ENCODE results near the gene ETF1. TPM values are rescaled to one million over a fixed set of nuclear protein-coding genes. Genes with fewer than 3 reads are reported as not detected.

The ETF1 gene
- total and polyA plus RNA-seq, 3 experiments from 2014 or later = 29.4 to 246 (median 239) TPM

DNA sequence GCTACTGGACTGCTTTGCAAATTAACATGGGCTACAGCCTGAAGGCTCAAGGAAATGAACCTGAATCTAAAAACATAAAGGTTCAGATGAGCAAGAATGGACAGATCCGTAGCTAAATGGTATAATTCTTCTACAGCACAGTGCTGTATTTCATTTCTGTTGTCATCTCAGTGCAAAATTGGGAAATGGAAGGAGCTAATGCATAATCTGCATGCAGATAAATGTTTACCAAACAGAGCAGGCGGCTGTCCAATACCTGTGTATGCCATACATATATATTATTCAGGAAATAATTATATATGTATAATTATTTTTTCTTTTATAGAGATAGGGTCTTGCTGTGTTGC is 36.5 kb upstream of the ETF1 start:
- Mint-ChIP-seq H3K27ac (peak overlapping the region in 4 of 8 donors; percentile 6 to 65 (median 36)), H3K4me1 (peaks cover 11 to 19% (median 15%) of the 10 kb centered on the region in 3 donors), H3K4me3 (peak overlapping the region in 1 of 7 donors; percentile 44), H3K36me3 (peaks cover 0 to 13% (median 0%) of the 10 kb centered on the region in 3 donors), H3K27me3 (peaks cover 0 to 5% of the 10 kb centered on the region in 2 donors), H3K9me3 (peaks cover 0 to 1% (median 0%) of the 10 kb centered on the region in 5 donors)
- H3K9me3 ChIP-seq (ENCODE audit: low read length) = no peaks in the 10 kb centered on the region
- ChIA-PET CTCF (interaction anchor here (0.7 to 1.5 kb wide), 19 partner anchors 12 to 683 kb away, joined by 3 to 7 read pairs (median 3); partner anchors contain the start of genes BRD8, CTNNA1, ETF1 and KIF20A), POLR2A (interaction anchor here (0.6 kb wide), 2 partner anchors 14 to 976 kb away, joined by 3 to 4 read pairs; no protein-coding TSS in a partner anchor)
- DNase-seq = no peak
- H3K4me1 ChIP-seq (ENCODE audit: insufficient read depth, low read length) = peaks cover 6% of the 10 kb centered on the region
- H3K27ac ChIP-seq (ENCODE audit: low read depth, low read length) = no peak overlapping the region
- H3K36me3 ChIP-seq (ENCODE audit: insufficient read depth, low read length) = no peaks in the 10 kb centered on the region
- H3K4me3 ChIP-seq (ENCODE audit: low read length) = no peak overlapping the region
- H3K27me3 ChIP-seq (ENCODE audit: insufficient read depth, low read length, poor library complexity, severe bottlenecking) = no peaks in the 10 kb centered on the region

GRCh38 chr5:138577452-138577851 is 34.4 kb upstream of the ETF1 start:
- ChIA-PET CTCF (interaction anchor here (1.4 to 4.5 kb wide), 2 partner anchors 34 to 389 kb away, joined by 4 to 26 read pairs; partner anchors contain the start of gene ETF1), POLR2A (interaction anchor here (0.7 kb wide), 1 partner anchor 185 kb away, joined by 3 read pairs; no protein-coding TSS in a partner anchor)
- peak overlapping the region in 2 of 7 donors; percentile 9 to 72 for H3K4me3 Mint-ChIP-seq

GRCh38 chr5:138575194-138576015 is 32.4 kb upstream of the ETF1 start, which contains the start of gene HSPA9:
Gene HSPA9, minus strand, starts transcription at chr5:138575401. Its CDS starts 83 bp downstream, at chr5:138575318.
- H3K27me3 Mint-ChIP-seq = peaks cover 0 to 5% of the 10 kb centered on the region in 2 donors
- peaks cover 28 to 50% (median 34%) of the 10 kb centered on the region in 3 donors for H3K4me1 Mint-ChIP-seq
- peak; percentile 93 to 98 (median 98) for DNase-seq
- peak within 1 kb of the TSS; percentile 86 to 98 (median 98) for H3K4me3 Mint-ChIP-seq
- ChIA-PET CTCF (interaction anchor here (0.9 to 4.5 kb wide), 8 partner anchors 9 to 718 kb away, joined by 3 to 26 read pairs (median 4); partner anchors contain the start of genes ETF1 and MATR3), POLR2A (interaction anchor here (0.6 to 2.6 kb wide), 14 partner anchors 9 to 1516 kb away, joined by 3 to 60 read pairs (median 4); partner anchors contain the start of genes DNAJC18, EGR1, ETF1 and KDM3B)
- peaks cover 0 to 1% (median 0%) of the 10 kb centered on the region in 5 donors for H3K9me3 Mint-ChIP-seq
- Histone ChIP-seq H3K27ac (ENCODE audit: low read depth, low read length) (peak within 1 kb of the TSS; percentile 100), H3K4me3 (ENCODE audit: low read length) (peak within 1 kb of the TSS; percentile 97), H3K4me1 (ENCODE audit: insufficient read depth, low read length) (peaks cover 29% of the 10 kb centered on the region), H3K9me3 (ENCODE audit: low read length) (no peaks in the 10 kb centered on the region), H3K36me3 (ENCODE audit: insufficient read depth, low read length) (peaks cover 32% of the 10 kb centered on the region), H3K27me3 (ENCODE audit: insufficient read depth, low read length, poor library complexity, severe bottlenecking) (no peaks in the 10 kb centered on the region)
- peak within 1 kb of the TSS; percentile 100 for H3K27ac Mint-ChIP-seq
- peaks cover 0 to 50% (median 8%) of the 10 kb centered on the region in 3 donors for H3K36me3 Mint-ChIP-seq

More at GRCh38 chr5:138577452-138577851, 34.4 kb upstream of the ETF1 start:
- Histone ChIP-seq H3K9me3 (ENCODE audit: low read length) (no peaks in the 10 kb centered on the region), H3K27me3 (ENCODE audit: insufficient read depth, low read length, poor library complexity, severe bottlenecking) (no peaks in the 10 kb centered on the region), H3K4me1 (ENCODE audit: insufficient read depth, low read length) (peaks cover 23% of the 10 kb centered on the region), H3K4me3 (ENCODE audit: low read length) (no peak overlapping the region), H3K27ac (ENCODE audit: low read depth, low read length) (no peak overlapping the region), H3K36me3 (ENCODE audit: insufficient read depth, low read length) (peaks cover 13% of the 10 kb centered on the region)
- Mint-ChIP-seq H3K36me3 (peaks cover 0 to 30% (median 3%) of the 10 kb centered on the region in 3 donors), H3K4me1 (peaks cover 24 to 36% (median 29%) of the 10 kb centered on the region in 3 donors), H3K27me3 (peaks cover 0 to 5% of the 10 kb centered on the region in 2 donors), H3K9me3 (peaks cover 0 to 1% (median 0%) of the 10 kb centered on the region in 5 donors), H3K27ac (peak overlapping the region in 4 of 8 donors; percentile 36 to 74 (median 58))
- no peak for DNase-seq

- H3K9me3 Mint-ChIP-seq = peaks cover 0 to 1% (median 0%) of the 10 kb centered on the region in 5 donors
- H3K4me3 ChIP-seq (ENCODE audit: low read length) = peak overlapping the region; percentile 97
- H3K4me1 ChIP-seq (ENCODE audit: insufficient read depth, low read length) = peaks cover 33% of the 10 kb centered on the region
- H3K27ac Mint-ChIP-seq = peak overlapping the region; percentile 100
- H3K27me3 Mint-ChIP-seq = peaks cover 0 to 5% of the 10 kb centered on the region in 2 donors
- H3K36me3 ChIP-seq (ENCODE audit: insufficient read depth, low read length) = peaks cover 38% of the 10 kb centered on the region
- H3K4me1 Mint-ChIP-seq = peaks cover 31 to 55% (median 39%) of the 10 kb centered on the region in 3 donors
- H3K27ac ChIP-seq (ENCODE audit: low read depth, low read length) = peak overlapping the region; percentile 100
- peak overlapping the region; percentile 86 to 98 (median 98) for H3K4me3 Mint-ChIP-seq
- peaks cover 0 to 57% (median 11%) of the 10 kb centered on the region in 3 donors for H3K36me3 Mint-ChIP-seq
- no peaks in the 10 kb centered on the region for H3K27me3 ChIP-seq (ENCODE audit: insufficient read depth, low read length, poor library complexity, severe bottlenecking)
- no peak for DNase-seq
- CTCF ChIA-PET = interaction anchor here (1.5 to 4.5 kb wide), 4 partner anchors 9 to 31 kb away, joined by 3 to 26 read pairs (median 11); partner anchors contain the start of gene ETF1
- POLR2A ChIA-PET = interaction anchor here (0.6 to 2.6 kb wide), 9 partner anchors 9 to 1516 kb away, joined by 3 to 60 read pairs (median 4); partner anchors contain the start of genes EGR1, ETF1, KDM3B and MATR3
- no peaks in the 10 kb centered on the region for H3K9me3 ChIP-seq (ENCODE audit: low read length)
Observed at GRCh38 chr5:138574744-138575193, 31.7 kb upstream of the ETF1 start.

- H3K36me3 Mint-ChIP-seq = peaks cover 0 to 63% (median 12%) of the 10 kb centered on the region in 3 donors
- Histone ChIP-seq H3K9me3 (ENCODE audit: low read length) (no peaks in the 10 kb centered on the region), H3K4me1 (ENCODE audit: insufficient read depth, low read length) (peaks cover 34% of the 10 kb centered on the region), H3K27me3 (ENCODE audit: insufficient read depth, low read length, poor library complexity, severe bottlenecking) (no peaks in the 10 kb centered on the region), H3K27ac (ENCODE audit: low read depth, low read length) (peak overlapping the region; percentile 100), H3K36me3 (ENCODE audit: insufficient read depth, low read length) (peaks cover 40% of the 10 kb centered on the region), H3K4me3 (ENCODE audit: low read length) (peak overlapping the region; percentile 97)
- peaks cover 0 to 5% of the 10 kb centered on the region in 2 donors for H3K27me3 Mint-ChIP-seq
- no peak for DNase-seq
- H3K4me3 Mint-ChIP-seq = peak overlapping the region; percentile 86 to 98 (median 98)
- peaks cover 34 to 58% (median 39%) of the 10 kb centered on the region in 3 donors for H3K4me1 Mint-ChIP-seq
- peaks cover 0 to 1% (median 0%) of the 10 kb centered on the region in 5 donors for H3K9me3 Mint-ChIP-seq
- CTCF ChIA-PET = interaction anchor here (0.6 to 4.5 kb wide), 5 partner anchors 8 to 222 kb away, joined by 3 to 26 read pairs (median 4); partner anchors contain the start of genes ETF1 and KDM3B
- H3K27ac Mint-ChIP-seq = peak overlapping the region; percentile 100
- POLR2A ChIA-PET = interaction anchor here (0.7 to 2.6 kb wide), 5 partner anchors 8 to 768 kb away, joined by 4 to 60 read pairs (median 11); partner anchors contain the start of genes ETF1 and PAIP2
Observed at GRCh38 chr5:138573949-138574670, 31.1 kb upstream of the ETF1 start.

GRCh38 chr5:138573223-138573622 is 30.2 kb upstream of the ETF1 start:
- peaks cover 6 to 72% (median 19%) of the 10 kb centered on the region in 3 donors for H3K36me3 Mint-ChIP-seq

More at GRCh38 chr5:138573223-138573622, 30.2 kb upstream of the ETF1 start:
- Mint-ChIP-seq H3K4me1 (peaks cover 42 to 65% (median 48%) of the 10 kb centered on the region in 3 donors), H3K27ac (peak overlapping the region in 5 of 8 donors; percentile 42 to 100 (median 78)), H3K4me3 (peak overlapping the region in 4 of 7 donors; percentile 44 to 98 (median 65)), H3K9me3 (peaks cover 0 to 1% (median 0%) of the 10 kb centered on the region in 5 donors), H3K27me3 (peaks cover 0 to 5% of the 10 kb centered on the region in 2 donors)
- Histone ChIP-seq H3K4me3 (ENCODE audit: low read length) (no peak overlapping the region), H3K27ac (ENCODE audit: low read depth, low read length) (peak overlapping the region; percentile 100), H3K36me3 (ENCODE audit: insufficient read depth, low read length) (peaks cover 47% of the 10 kb centered on the region), H3K4me1 (ENCODE audit: insufficient read depth, low read length) (peaks cover 34% of the 10 kb centered on the region), H3K27me3 (ENCODE audit: insufficient read depth, low read length, poor library complexity, severe bottlenecking) (no peaks in the 10 kb centered on the region), H3K9me3 (ENCODE audit: low read length) (no peaks in the 10 kb centered on the region)
- ChIA-PET POLR2A (interaction anchor here (0.7 to 1.0 kb wide), 2 partner anchors 84 to 220 kb away, joined by 6 to 11 read pairs; no protein-coding TSS in a partner anchor), CTCF (interaction anchor here (0.6 to 1.5 kb wide), 2 partner anchors 110 to 221 kb away, joined by 3 to 4 read pairs; partner anchors contain the start of gene KDM3B)
- DNase-seq = no peak
